ENCODE results near the gene GNE.

The GNE gene

GRCh38 chr9:36169166-36169565 lies 89.1 kb downstream of the GNE start, which contains the start of gene CCIN:
Gene CCIN (plus strand): TSS chr9:36169388. CDS start chr9:36169503, 115 bp downstream.
- no peak for DNase-seq (ENCODE audit: low read depth, low spot score)

GRCh38 chr9:36166168-36166927 lies 91.9 kb downstream of the GNE start:
- peak; percentile 66 for DNase-seq (ENCODE audit: low read depth, low spot score)

GRCh38 chr9:36165826-36166167 lies 92.5 kb downstream of the GNE start:
- DNase-seq (ENCODE audit: low read depth, low spot score) = no peak

GRCh38 chr9:36164989-36165388 lies 93.3 kb downstream of the GNE start:
- DNase-seq (ENCODE audit: low read depth, low spot score) = no peak
